T-cell (primary cell): ENCODE results near the gene PRIM2. TPM values are rescaled to one million over a fixed set of nuclear protein-coding genes. Genes with fewer than 3 reads are reported as not detected.
"Not testable (repeated sequence)": the region's sequence is repeated elsewhere in the genome, so short reads cannot be mapped to it uniquely, and the experiment has no call there.

ENCODE experiments used
- ATAC-seq, 4 experiments: fragments of 200-7000 bp in 3 of 4; fragments of 150-1000 bp in 1 of 4; cut with Tn5 transposase; replicated peaks in 1 of 4; 1 replicate in 3 of 4; 2 replicates in 1 of 4; pipeline ENCODE4 v1.10.0; 2021; ENCODE audit warnings: moderate library complexity in 3 of 4, mild to moderate bottlenecking in 2 of 4, moderate number of reproducible peaks in 1 of 4
- CTCF ChIA-PET, 2 donors: fragments of 300-600 bp; sonication (Branson Sonifier 250); formaldehyde crosslinking; loops; one replicate each; lab custom pipeline; 2022; ENCODE audit warnings: antibody characterized with exemption in 2 of 2; lab: Charles Lee
- POLR2A ChIA-PET, 2 donors: fragments of 300-600 bp; sonication (Branson Sonifier 250); formaldehyde crosslinking; loops; one replicate each; lab custom pipeline; 2022; ENCODE audit warnings: antibody characterized with exemption in 2 of 2; lab: Charles Lee
- DNase-seq, 35 experiments: peaks; one replicate each; pipeline versions ENCODE4 v3.0.0 to v3.0.0-alpha.2; 2013 to 2023
- H3K27ac ChIP-seq: one replicate; pipeline ENCODE4 v1.5.1; 2013; ENCODE audit warnings: low read length
- H3K27me3 ChIP-seq, 2 experiments: replicated peaks in 1 of 2; 1 replicate in 1 of 2; 2 replicates in 1 of 2; pipeline versions ENCODE4 v1.6.1 to v1.7.0; 2013; ENCODE audit warnings: low read length in 1 of 2, mixed read lengths in 1 of 2; ENCODE audit not compliant: control insufficient read depth in 2 of 2, insufficient read depth in 2 of 2; ENCODE audit errors: extremely low read depth in 1 of 2
- H3K36me3 ChIP-seq, 2 donors: 1 replicate in 1 of 2; 2 replicates in 1 of 2; pipeline versions ENCODE4 v1.6.1 to v1.7.0; 2013; ENCODE audit warnings: low read length in 1 of 2; ENCODE audit not compliant: control insufficient read depth in 2 of 2, insufficient read depth in 1 of 2; ENCODE audit errors: extremely low read depth in 1 of 2
- H3K4me1 ChIP-seq, 2 experiments: 1 replicate in 1 of 2; 2 replicates in 1 of 2; pipeline versions ENCODE4 v1.6.1 to v1.7.0; 2013; ENCODE audit warnings: low read length in 2 of 2, mixed read lengths in 1 of 2; ENCODE audit not compliant: insufficient read depth in 2 of 2, control insufficient read depth in 1 of 2; ENCODE audit errors: extremely low read depth in 1 of 2
- H3K4me3 ChIP-seq, 2 donors: 1 replicate in 1 of 2; 2 replicates in 1 of 2; pipeline versions ENCODE4 v1.5.1 to v1.7.0; 2013; ENCODE audit warnings: mild to moderate bottlenecking in 2 of 2, low read length in 1 of 2, moderate library complexity in 1 of 2; ENCODE audit not compliant: control insufficient read depth in 1 of 2; ENCODE audit errors: extremely low read depth in 1 of 2
- H3K9me3 ChIP-seq: 2 replicates; pipeline ENCODE4 v1.7.0; 2013
- H3K27ac Mint-ChIP-seq, 2 donors: one replicate each; pipeline ENCODE4 v1.8.0; 2020 to 2021; ENCODE audit warnings: mild to moderate bottlenecking in 2 of 2, mixed read lengths in 2 of 2
- H3K27me3 Mint-ChIP-seq, 2 donors: one replicate each; pipeline ENCODE4 v1.8.0; 2021 to 2022; ENCODE audit warnings: mixed read lengths in 2 of 2
- H3K36me3 Mint-ChIP-seq: one replicate; pipeline ENCODE4 v1.8.0; 2021; ENCODE audit warnings: mixed read lengths
- H3K4me1 Mint-ChIP-seq, 3 donors: one replicate each; pipeline ENCODE4 v1.8.0; 2020 to 2022; ENCODE audit warnings: mixed read lengths in 3 of 3, mild to moderate bottlenecking in 1 of 3
- H3K4me3 Mint-ChIP-seq, 3 donors: one replicate each; pipeline ENCODE4 v1.8.0; 2020 to 2022; ENCODE audit warnings: mild to moderate bottlenecking in 3 of 3, mixed read lengths in 3 of 3, moderate library complexity in 3 of 3
- H3K9me3 Mint-ChIP-seq, 3 donors: one replicate each; pipeline ENCODE4 v1.8.0; 2020 to 2022; ENCODE audit warnings: mixed read lengths in 3 of 3
- WGBS: methylation state at CpG from one replicate; pipeline ENCODE4 v1.1.5; 2013; ENCODE audit warnings: missing lambda C conversion rate; ENCODE audit not compliant: insufficient coverage; 5-methylcytosine and 5-hydroxymethylcytosine counted together
- total RNA-seq, 35 experiments: library from RNA in 6 of 35; stranded (reverse) in 6 of 35; fragments of 120-200 nt in 1 of 35; gene quantifications; one replicate each; pipeline versions ENCODE4 v1.2.1 to v1.2.4 and lab custom pipeline; 2013 to 2026

Gene PRIM2
- total RNA-seq, 5 donors from 2014 or later (not counting 1 experiment from before 2014, with no cell fraction given), result 11.5 to 17.9 (median 12.0) TPM

DNA sequence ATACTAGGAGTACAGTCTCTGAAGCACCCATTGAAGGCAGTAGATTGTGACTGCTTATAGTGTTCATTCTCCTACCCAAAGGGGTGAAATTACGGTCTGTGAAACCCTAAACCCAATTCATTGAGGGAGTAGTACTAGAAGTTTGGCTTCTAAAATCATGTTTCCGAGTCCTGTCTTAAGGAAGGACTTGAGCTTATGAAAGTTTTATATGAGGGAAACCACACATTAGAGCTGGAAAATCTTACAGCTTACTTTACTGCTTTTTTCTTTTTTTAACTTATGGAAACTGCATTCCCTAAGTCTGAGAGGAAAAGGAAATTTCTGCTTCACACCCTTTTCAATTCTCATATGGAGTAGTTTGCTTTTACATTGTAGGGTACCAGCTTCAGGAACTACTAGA is 38.4 kb upstream of the PRIM2 start:
- POLR2A ChIA-PET, result no interaction called here
- CTCF ChIA-PET, result no interaction called here
- peaks cover 0 to 8% of the 10 kb centered on the region in 2 experiments for H3K27me3 ChIP-seq
- no peaks in the 10 kb centered on the region for H3K4me1 ChIP-seq
- Mint-ChIP-seq H3K36me3 (no peaks in the 10 kb centered on the region), H3K27ac (no peak overlapping the region), H3K4me3 (no peak overlapping the region), H3K9me3 (no peaks in the 10 kb centered on the region), H3K4me1 (no peaks in the 10 kb centered on the region), H3K27me3 (peaks cover 24 to 28% of the 10 kb centered on the region in 2 donors)
- H3K36me3 ChIP-seq, result no peaks in the 10 kb centered on the region
- H3K27ac ChIP-seq, result no peak overlapping the region
- no CpG with 5 or more reads among the region's 2 CpGs for WGBS
- no peak for DNase-seq
- ATAC-seq, result no peak
- H3K9me3 ChIP-seq, result no peaks in the 10 kb centered on the region
- H3K4me3 ChIP-seq, result no peak overlapping the region

DNA sequence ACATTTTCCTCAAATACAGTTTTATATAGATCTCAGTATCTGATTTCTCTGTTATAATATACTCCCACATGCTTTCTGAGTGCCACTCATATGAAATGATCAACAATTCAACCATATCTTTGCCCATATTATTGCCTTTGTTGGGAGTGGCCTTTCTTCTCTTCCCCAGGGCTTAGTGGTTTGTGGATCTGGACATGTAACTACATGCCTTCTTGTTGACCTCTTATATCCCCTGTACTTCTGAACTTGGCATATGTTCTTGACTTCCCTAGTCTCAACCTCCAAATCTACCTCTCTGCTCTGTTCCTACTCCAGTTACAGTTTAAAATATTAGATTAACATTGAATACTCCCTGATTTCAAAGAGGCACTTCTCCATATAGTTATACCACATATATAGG is 34.3 kb upstream of the PRIM2 start:
- DNase-seq (no peak), ATAC-seq (no peak)
- Histone ChIP-seq H3K4me1 (no peaks in the 10 kb centered on the region), H3K36me3 (no peaks in the 10 kb centered on the region), H3K27me3 (peaks cover 0 to 4% of the 10 kb centered on the region in 2 experiments), H3K9me3 (no peaks in the 10 kb centered on the region), H3K27ac (no peak overlapping the region), H3K4me3 (no peak overlapping the region)
- ChIA-PET POLR2A (interaction anchor here in 1 of 2 donors (0.8 kb wide), 1 partner anchor 524 kb away, joined by 3 read pairs; no protein-coding TSS in a partner anchor), CTCF (no interaction called here)
- no peaks in the 10 kb centered on the region for H3K9me3 Mint-ChIP-seq
- no peaks in the 10 kb centered on the region for H3K36me3 Mint-ChIP-seq
- no peak overlapping the region for H3K4me3 Mint-ChIP-seq
- no peak overlapping the region for H3K27ac Mint-ChIP-seq
- no peaks in the 10 kb centered on the region for H3K4me1 Mint-ChIP-seq
- H3K27me3 Mint-ChIP-seq, result peaks cover 32 to 39% of the 10 kb centered on the region in 2 donors

DNA sequence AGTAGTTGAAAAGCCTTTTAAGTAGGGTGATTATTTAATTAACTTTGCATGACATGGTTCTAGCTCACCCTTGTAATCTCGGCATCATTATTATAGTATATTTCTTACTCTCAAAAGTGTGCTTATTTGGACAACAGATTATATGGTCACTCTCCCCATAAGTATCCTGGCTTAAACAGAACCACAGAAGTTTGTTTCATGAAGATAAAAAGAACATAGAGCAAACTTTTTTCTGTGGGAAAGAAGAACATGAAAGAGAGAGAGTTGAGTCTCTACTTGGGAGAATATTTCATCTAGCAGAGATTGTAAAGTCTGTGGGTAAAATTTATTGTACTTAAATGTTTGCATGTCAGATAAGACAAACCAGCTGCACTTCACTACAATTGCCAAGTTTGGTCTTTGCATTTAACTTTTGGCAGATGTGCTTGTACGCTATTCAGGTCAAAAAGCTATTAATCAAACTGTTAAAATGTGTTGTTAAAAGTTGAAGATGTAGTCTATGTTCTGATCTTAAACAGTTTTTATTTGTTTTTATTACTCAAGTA is 33.4 kb upstream of the PRIM2 start:
- Mint-ChIP-seq H3K27ac (no peak overlapping the region), H3K4me1 (no peaks in the 10 kb centered on the region), H3K4me3 (no peak overlapping the region), H3K9me3 (no peaks in the 10 kb centered on the region), H3K36me3 (no peaks in the 10 kb centered on the region), H3K27me3 (peaks cover 32 to 40% of the 10 kb centered on the region in 2 donors)
- Histone ChIP-seq H3K27ac (no peak overlapping the region), H3K4me3 (no peak overlapping the region), H3K4me1 (no peaks in the 10 kb centered on the region), H3K9me3 (no peaks in the 10 kb centered on the region), H3K27me3 (peaks cover 0 to 8% of the 10 kb centered on the region in 2 experiments), H3K36me3 (no peaks in the 10 kb centered on the region)
- POLR2A ChIA-PET, result no interaction called here
- DNase-seq, result no peak
- CTCF ChIA-PET, result no interaction called here
- no peak for ATAC-seq
- WGBS, result no CpG with 5 or more reads among the region's 2 CpGs

DNA sequence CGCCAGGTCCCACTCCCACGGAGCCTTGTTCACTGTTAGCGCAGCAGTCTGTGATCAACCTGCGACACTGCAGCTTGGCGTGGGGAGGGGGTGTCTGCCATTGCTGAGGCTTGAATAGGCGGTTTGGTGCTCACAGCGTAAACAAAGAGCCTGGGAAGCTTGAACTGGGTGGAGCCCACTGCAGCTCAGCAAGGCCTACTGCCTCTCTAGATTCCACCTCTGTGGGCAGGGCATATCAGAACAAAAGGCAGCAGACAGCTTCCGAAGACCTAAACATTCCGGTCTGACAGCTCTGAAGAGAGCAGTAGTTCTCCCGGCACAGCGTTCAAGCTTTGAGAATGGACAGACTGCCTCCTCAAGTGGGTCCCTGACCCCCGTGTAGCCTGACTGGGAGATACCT is 29.3 kb upstream of the PRIM2 start:
- CTCF ChIA-PET, result interaction anchor here in 1 of 2 donors (0.7 kb wide), 1 partner anchor 718 kb away, joined by 3 read pairs; no protein-coding TSS in a partner anchor
- not testable (repeated sequence) for H3K36me3 Mint-ChIP-seq

DNA sequence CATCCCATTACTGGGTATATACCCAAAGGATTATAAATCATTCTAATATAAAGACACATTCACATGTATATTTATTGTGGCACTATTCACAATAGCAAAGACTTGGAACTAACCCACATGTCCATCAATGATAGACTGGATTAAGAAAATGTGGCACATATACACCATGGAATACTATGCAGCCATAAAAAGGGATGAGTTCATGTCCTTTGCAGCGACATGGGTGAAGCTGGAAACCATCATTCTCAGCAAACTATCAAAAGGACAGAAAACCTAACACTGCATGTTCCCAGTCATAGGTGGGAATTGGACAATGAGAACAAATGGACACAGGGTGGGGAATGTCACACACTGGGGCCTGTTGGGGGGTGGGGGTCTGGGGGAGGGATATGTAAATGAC is 24.0 kb upstream of the PRIM2 start:
- WGBS, result no CpG with 5 or more reads among the region's 1 CpG
- H3K27me3 ChIP-seq, CTCF ChIA-PET, H3K36me3 Mint-ChIP-seq, H3K27ac Mint-ChIP-seq, H3K27ac ChIP-seq, H3K4me1 Mint-ChIP-seq, H3K9me3 Mint-ChIP-seq, H3K4me3 ChIP-seq, H3K4me1 ChIP-seq, ATAC-seq, H3K36me3 ChIP-seq, DNase-seq, H3K9me3 ChIP-seq, H3K4me3 Mint-ChIP-seq, POLR2A ChIA-PET: not testable (repeated sequence)
- peaks cover 4 to 12% of the 10 kb centered on the region in 2 donors for H3K27me3 Mint-ChIP-seq

More for the DNA sequence above, 29.3 kb upstream of the PRIM2 start:
- ATAC-seq, H3K4me1 ChIP-seq, DNase-seq, H3K4me3 ChIP-seq, H3K27me3 ChIP-seq, H3K4me3 Mint-ChIP-seq, POLR2A ChIA-PET, H3K9me3 Mint-ChIP-seq, H3K27ac Mint-ChIP-seq, H3K4me1 Mint-ChIP-seq, H3K9me3 ChIP-seq, H3K36me3 ChIP-seq, H3K27ac ChIP-seq: not testable (repeated sequence)
- peaks cover 29 to 46% of the 10 kb centered on the region in 2 donors for H3K27me3 Mint-ChIP-seq
- WGBS, result 88% methylated on average over 12 of the region's 12 CpGs

DNA sequence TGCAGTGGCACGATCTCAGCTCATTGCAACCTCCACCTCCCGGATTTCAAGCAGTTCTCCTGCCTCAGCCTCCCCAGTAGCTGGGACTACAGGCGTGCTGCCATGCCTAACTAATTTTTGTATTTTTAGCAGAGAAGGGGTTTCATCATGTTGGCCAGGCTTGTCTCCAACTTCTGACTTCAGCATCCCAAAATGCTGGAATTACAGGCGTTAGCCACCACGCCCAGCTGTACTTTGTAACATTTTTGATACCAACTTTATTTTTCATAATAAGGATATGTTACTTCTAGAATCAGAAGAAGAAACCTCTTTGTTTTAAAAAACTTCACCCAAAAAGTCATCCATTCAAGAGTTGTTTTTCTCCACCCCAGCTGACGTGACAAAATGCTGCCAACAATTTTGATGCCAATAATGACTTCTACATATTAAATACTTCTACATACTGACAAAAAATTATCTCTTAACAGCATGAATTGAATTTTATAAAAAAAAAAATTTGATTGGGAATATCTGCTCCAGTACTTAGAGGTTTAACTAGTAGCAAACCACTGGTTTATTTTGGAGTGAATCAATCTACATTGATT is 22.5 kb upstream of the PRIM2 start:
- Histone ChIP-seq H3K27me3 (peaks cover 0 to 4% of the 10 kb centered on the region in 2 experiments), H3K4me1 (no peaks in the 10 kb centered on the region), H3K36me3 (no peaks in the 10 kb centered on the region), H3K9me3 (no peaks in the 10 kb centered on the region), H3K27ac (no peak overlapping the region), H3K4me3 (no peak overlapping the region)
- DNase-seq (no peak), ATAC-seq (no peak)
- WGBS, result 80% methylated on average over 1 of the region's 6 CpGs
- Mint-ChIP-seq H3K27ac (no peak overlapping the region), H3K4me3 (no peak overlapping the region), H3K27me3 (peaks cover under 1 to 7% of the 10 kb centered on the region in 2 donors), H3K36me3 (no peaks in the 10 kb centered on the region), H3K9me3 (no peaks in the 10 kb centered on the region), H3K4me1 (no peaks in the 10 kb centered on the region)
- ChIA-PET CTCF (no interaction called here), POLR2A (no interaction called here)
